GM23248 (cell line): Measurements from ENCODE around the gene TRIP12.

Experiments
- EZH2 ChIP-seq: fragments of 200-600 bp; sonication (generic); IDR thresholded peaks from 2 replicates; pipeline ENCODE4 v1.6.1; 2018; ENCODE audit warnings: antibody characterized with exemption, mild to moderate bottlenecking; ENCODE audit not compliant: insufficient read depth, poor library complexity, severe bottlenecking
- EZH2phosphoT487 ChIP-seq: fragments of 200-600 bp; sonication (generic); IDR thresholded peaks from 2 replicates; pipeline ENCODE4 v1.6.1; 2018; ENCODE audit warnings: antibody characterized with exemption, moderate library complexity, mild to moderate bottlenecking, low read depth; ENCODE audit not compliant: insufficient read depth

- TF ChIP-seq EZH2, result no peak
- TF ChIP-seq EZH2phosphoT487, result no peak
Observed at GRCh38 chr2:229731363-229731762, 190.4 kb downstream of the TRIP12 start.
